Body of pancreas (tissue), 4 donors: ENCODE data around the gene LLCFC1.

Experiments used
- CTCF ChIP-seq, 7 experiments: fragments of 450-650 bp in 4 of 7; fragments of 200-600 bp in 3 of 7; sonication (generic) in 3 of 7; IDR thresholded peaks; one replicate each; pipeline ENCODE4 v1.5.1; 2016 to 2019; ENCODE audit warnings: antibody characterized with exemption in 7 of 7
- POLR2A ChIP-seq, 3 donors: fragments of 450-650 bp; IDR thresholded peaks; one replicate each; pipeline ENCODE4 v1.6.1; 2016; ENCODE audit warnings: antibody characterized with exemption in 3 of 3, mild to moderate bottlenecking in 2 of 3

GRCh38 chr7:142934056-142934455 lies 5.2 kb upstream of the LLCFC1 start:
- TF ChIP-seq CTCF (IDR thresholded peaks at IDR 0.05) (no peak), POLR2A (IDR thresholded peaks at IDR 0.05) (no peak)
